Smooth muscle cell (in vitro differentiated cells): ENCODE measurements around the gene UBN1. TPM values are rescaled to one million over a fixed set of nuclear protein-coding genes. Genes with fewer than 3 reads are reported as not detected.
"Not testable (repeated sequence)": the region's sequence is repeated elsewhere in the genome, so short reads cannot be mapped to it uniquely, and the experiment has no call there.

ENCODE experiments used
- DNase-seq: peaks from one replicate; lab custom pipeline; 2025; ENCODE audit not compliant: unreplicated experiment; lab: John Stamatoyannopoulos, UW
- H2AFZ ChIP-seq: fragments of 200-600 bp; sonication (generic); 2 replicates; pipeline ENCODE4 v1.6.0; 2016; ENCODE audit warnings: antibody characterized with exemption, low read depth, mild to moderate bottlenecking
- H3F3A ChIP-seq: fragments of 200-600 bp; sonication (generic); 2 replicates; pipeline ENCODE4 v1.6.0; 2017; ENCODE audit warnings: antibody characterized with exemption, low read depth
- H3K27ac ChIP-seq: fragments of 200-600 bp; sonication (generic); 2 replicates; pipeline ENCODE4 v1.5.1; 2016; ENCODE audit warnings: low read depth, mild to moderate bottlenecking
- H3K27me3 ChIP-seq: fragments of 200-600 bp; sonication (generic); 2 replicates; pipeline ENCODE4 v1.6.1; 2016; ENCODE audit warnings: low read depth, mild to moderate bottlenecking
- H3K36me3 ChIP-seq: fragments of 200-600 bp; sonication (generic); 2 replicates; pipeline ENCODE4 v1.5.1; 2016; ENCODE audit warnings: low read depth
- H3K4me1 ChIP-seq: fragments of 200-600 bp; sonication (generic); 2 replicates; pipeline ENCODE4 v1.5.1; 2016; ENCODE audit warnings: low read depth
- H3K4me2 ChIP-seq: fragments of 200-600 bp; sonication (generic); 2 replicates; pipeline ENCODE4 v1.6.0; 2016; ENCODE audit warnings: mild to moderate bottlenecking
- H3K4me3 ChIP-seq: fragments of 200-600 bp; sonication (generic); 2 replicates; pipeline ENCODE4 v1.5.1; 2016; ENCODE audit warnings: mild to moderate bottlenecking
- H3K79me2 ChIP-seq: fragments of 200-600 bp; sonication (generic); 2 replicates; pipeline ENCODE4 v1.6.0; 2016; ENCODE audit warnings: low read depth, mild to moderate bottlenecking
- H3K9ac ChIP-seq: fragments of 200-600 bp; sonication (generic); 2 replicates; pipeline ENCODE4 v1.6.0; 2016; ENCODE audit warnings: low read depth
- H3K9me3 ChIP-seq: fragments of 200-600 bp; sonication (generic); replicated peaks from 2 replicates; pipeline ENCODE4 v1.5.1; 2016; ENCODE audit warnings: low read depth
- H4K20me1 ChIP-seq: fragments of 200-600 bp; sonication (generic); 2 replicates; pipeline ENCODE4 v1.6.0; 2016; ENCODE audit warnings: low read depth
- CTCF ChIP-seq: fragments of 200-600 bp; sonication (generic); IDR thresholded peaks from 2 replicates; pipeline ENCODE4 v1.5.1; 2017; ENCODE audit warnings: borderline replicate concordance, mild to moderate bottlenecking, antibody characterized with exemption; ENCODE audit not compliant: insufficient read depth, poor library complexity, severe bottlenecking
- WGBS: methylation state at CpG from one replicate; pipeline ENCODE4 v1.1.7; 2016; ENCODE audit warnings: low lambda C conversion rate; 5-methylcytosine and 5-hydroxymethylcytosine counted together
- polyA plus RNA-seq: library from polyadenylated mRNA; unstranded; fragments of >200 nt; fragmentation: Nextera tagmentation; extraction: Ambion mirVana; gene quantifications from 2 replicates; pipeline ENCODE4 v1.2.1, GENCODE V29; 2016
- total RNA-seq: library from RNA; depleted of rRNA; stranded (reverse); fragments of >200 nt; gene quantifications from 2 replicates; pipeline ENCODE4 v1.2.3, GENCODE V29; 2014

Gene UBN1
- total and polyA plus RNA-seq, 2 experiments from 2014 or later, result 16.2 to 29.7 TPM

- Histone ChIP-seq H3K9ac (no peak overlapping the region), H3K9me3 (no peaks in the 10 kb centered on the region), H3K27ac (no peak overlapping the region), H3K4me3 (no peak overlapping the region), H3K4me1 (no peaks in the 10 kb centered on the region), H3F3A (no peaks in the 10 kb centered on the region), H3K4me2 (no peak overlapping the region), H3K27me3 (no peaks in the 10 kb centered on the region), H2AFZ (no peak overlapping the region), H3K79me2 (no peaks in the 10 kb centered on the region), H3K36me3 (no peaks in the 10 kb centered on the region), H4K20me1 (no peaks in the 10 kb centered on the region)
- TF ChIP-seq CTCF, result no peak
- no peak for DNase-seq
- 97% methylated on average over 10 of the region's 13 CpGs for WGBS
Measured at GRCh38 chr16:4895366-4895765, 48.1 kb downstream of the UBN1 start.

- H3K27ac ChIP-seq, H3K9ac ChIP-seq, H3K79me2 ChIP-seq, DNase-seq, H3K4me2 ChIP-seq, H3K36me3 ChIP-seq, H3K9me3 ChIP-seq, H2AFZ ChIP-seq, H3K4me1 ChIP-seq, H3F3A ChIP-seq, H3K4me3 ChIP-seq, H4K20me1 ChIP-seq, H3K27me3 ChIP-seq: not testable (repeated sequence)
- 97% methylated on average over 9 of the region's 9 CpGs for WGBS
Measured at GRCh38 chr16:4896761-4897160, 49.5 kb downstream of the UBN1 start.

GRCh38 chr16:4897328-4897727 lies 50.0 kb downstream of the UBN1 start:
- Histone ChIP-seq H3K9me3 (no peaks in the 10 kb centered on the region), H3K4me2 (no peak overlapping the region), H3K9ac (no peak overlapping the region), H2AFZ (no peak overlapping the region), H3K79me2 (no peaks in the 10 kb centered on the region), H3F3A (no peaks in the 10 kb centered on the region), H4K20me1 (no peaks in the 10 kb centered on the region), H3K4me3 (no peak overlapping the region), H3K27ac (no peak overlapping the region), H3K4me1 (no peaks in the 10 kb centered on the region), H3K27me3 (no peaks in the 10 kb centered on the region), H3K36me3 (no peaks in the 10 kb centered on the region)
- TF ChIP-seq CTCF, result no peak
- no peak for DNase-seq
- 94% methylated on average over 7 of the region's 7 CpGs for WGBS

- 94% methylated on average over 27 of the region's 28 CpGs for WGBS
Measured at GRCh38 chr16:4898811-4899473, 51.7 kb downstream of the UBN1 start.

More at GRCh38 chr16:4898811-4899473, 51.7 kb downstream of the UBN1 start:
- Histone ChIP-seq H3K27me3 (no peaks in the 10 kb centered on the region), H3K4me1 (no peaks in the 10 kb centered on the region), H3K79me2 (no peaks in the 10 kb centered on the region), H3F3A (no peaks in the 10 kb centered on the region), H2AFZ (no peak overlapping the region), H3K4me2 (no peak overlapping the region), H3K27ac (no peak overlapping the region), H3K36me3 (no peaks in the 10 kb centered on the region), H4K20me1 (no peaks in the 10 kb centered on the region), H3K4me3 (no peak overlapping the region), H3K9me3 (no peaks in the 10 kb centered on the region), H3K9ac (no peak overlapping the region)
- no peak for DNase-seq
- TF ChIP-seq CTCF, result no peak
